GM18867 (cell line): ENCODE data around the gene EDEM2.
"Not testable (repeated sequence)": the region's sequence is repeated elsewhere in the genome, so short reads cannot be mapped to it uniquely, and the experiment has no call there.

Experiments
- ATAC-seq: cut with Tn5 transposase; IDR thresholded peaks from one replicate; pipeline ENCODE4 v1.9.1; 2021; ENCODE audit warnings: mild to moderate bottlenecking, moderate library complexity; ENCODE audit not compliant: unreplicated experiment

Gene EDEM2

GRCh38 chr20:35088231-35089145 is 58.6 kb downstream of the EDEM2 start:
- ATAC-seq: no peak

- ATAC-seq: no peak
Measured at GRCh38 chr20:35087791-35088190, 59.3 kb downstream of the EDEM2 start.

GRCh38 chr20:35087355-35087754 is 59.8 kb downstream of the EDEM2 start:
- no peak for ATAC-seq

GRCh38 chr20:35085477-35086225 is 61.5 kb downstream of the EDEM2 start:
- no peak for ATAC-seq

GRCh38 chr20:35084998-35085397 is 62.1 kb downstream of the EDEM2 start:
- no peak for ATAC-seq

GRCh38 chr20:35080348-35080642 is 66.8 kb downstream of the EDEM2 start:
- ATAC-seq: not testable (repeated sequence)

- ATAC-seq: no peak
Measured at GRCh38 chr20:35079472-35080347, 67.4 kb downstream of the EDEM2 start.

- ATAC-seq: no peak
Measured at GRCh38 chr20:35077872-35078271, 69.3 kb downstream of the EDEM2 start.

GRCh38 chr20:35077341-35077740 is 69.8 kb downstream of the EDEM2 start:
- no peak for ATAC-seq

- ATAC-seq: not testable (repeated sequence)
Measured at GRCh38 chr20:35071436-35072153, 75.5 kb downstream of the EDEM2 start.

- no peak for ATAC-seq
Measured at GRCh38 chr20:35066194-35066593, 80.9 kb downstream of the EDEM2 start.
